ENCODE measurements around the gene SLC12A8.

Gene SLC12A8

GRCh38 chr3:125186261-125186787 lies 26.2 kb downstream of the SLC12A8 start:
- no peak for DNase-seq (ENCODE audit: low spot score)

- DNase-seq (ENCODE audit: low spot score): no peak
Measured at GRCh38 chr3:125185805-125186204, 26.7 kb downstream of the SLC12A8 start.

DNA sequence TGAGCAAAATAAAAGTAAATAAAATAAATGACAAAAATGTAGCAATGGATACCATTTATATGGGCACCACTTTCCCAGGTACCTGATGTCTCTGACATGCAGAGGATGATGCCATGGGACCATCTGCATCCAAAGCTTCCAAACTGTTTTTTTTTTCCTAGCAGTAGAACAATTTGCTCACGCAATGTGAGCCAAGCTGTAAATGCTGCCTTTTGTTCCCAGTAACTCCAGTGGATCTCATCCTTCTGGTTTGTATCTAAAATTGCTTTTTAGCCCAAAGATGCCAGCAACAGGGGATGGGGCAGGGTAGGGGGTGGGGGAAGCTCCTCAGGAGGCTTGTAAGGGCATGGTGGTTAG lies 32.7 kb downstream of the SLC12A8 start:
- DNase-seq (ENCODE audit: low spot score): no peak

- DNase-seq (ENCODE audit: low spot score): no peak
Measured at GRCh38 chr3:125179143-125179883, 33.2 kb downstream of the SLC12A8 start.

DNA sequence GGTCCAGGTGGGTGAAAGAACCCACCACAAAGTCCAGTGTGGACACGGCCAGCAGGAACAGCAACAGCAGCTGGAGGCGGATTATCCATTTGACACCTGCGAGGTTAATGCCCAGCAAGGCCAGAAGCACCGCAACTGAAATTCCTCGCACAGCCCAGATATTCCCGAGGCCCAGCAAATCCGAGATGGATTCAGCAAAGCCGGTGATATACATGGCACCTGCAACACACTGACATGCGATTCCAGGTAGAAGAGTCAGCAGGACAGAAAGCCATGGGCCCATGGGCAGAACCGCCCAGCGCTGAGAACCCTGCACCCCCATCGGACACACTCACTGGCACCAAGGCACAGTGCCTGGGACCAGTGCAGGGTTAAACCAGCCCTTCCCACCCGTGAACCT lies 34.8 kb downstream of the SLC12A8 start:
- DNase-seq (ENCODE audit: low spot score): no peak

- DNase-seq (ENCODE audit: low spot score): no peak
Measured at GRCh38 chr3:125175295-125176078, 37.1 kb downstream of the SLC12A8 start.

- no peak for DNase-seq (ENCODE audit: low spot score)
Measured at GRCh38 chr3:125172346-125172745, 40.2 kb downstream of the SLC12A8 start.

DNA sequence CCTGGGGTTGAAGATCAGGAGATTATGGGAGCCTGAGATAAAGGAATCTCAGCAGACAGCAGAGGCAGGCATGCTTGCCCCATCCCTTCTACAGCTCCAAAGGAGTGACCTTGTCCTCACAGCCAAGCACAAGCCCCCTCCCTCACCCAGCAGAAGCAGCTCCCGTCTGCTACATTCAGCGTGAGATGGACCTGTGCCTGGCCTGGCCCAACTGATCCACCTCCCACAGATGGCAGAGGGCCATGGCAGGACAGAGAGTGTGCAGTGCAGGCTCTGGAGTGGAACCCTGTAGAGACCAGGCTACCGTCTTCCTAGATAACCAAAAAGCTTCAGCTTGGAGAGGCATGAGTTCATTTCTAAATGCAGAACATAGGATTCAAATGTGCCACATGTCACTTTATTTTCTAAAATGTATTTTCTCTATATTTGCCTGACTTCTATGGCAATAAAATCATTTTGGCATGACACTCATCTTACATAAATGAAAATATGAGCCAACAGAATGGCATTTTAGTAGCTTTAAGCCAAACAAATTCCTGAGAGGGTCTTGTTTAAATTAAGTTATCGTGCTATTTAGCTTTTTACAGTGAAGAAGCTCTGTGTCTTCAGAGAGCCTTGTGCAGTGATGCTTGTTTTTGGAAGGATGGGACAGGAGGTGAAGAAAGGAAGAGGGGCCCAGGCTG lies 43.7 kb downstream of the SLC12A8 start:
- DNase-seq (ENCODE audit: low spot score): no peak

- DNase-seq (ENCODE audit: low spot score): no peak
Measured at GRCh38 chr3:125166599-125167136, 45.9 kb downstream of the SLC12A8 start.

- DNase-seq (ENCODE audit: low spot score): no peak
Measured at GRCh38 chr3:125165948-125166553, 46.5 kb downstream of the SLC12A8 start.

GRCh38 chr3:125165189-125165947 lies 47.2 kb downstream of the SLC12A8 start:
- no peak for DNase-seq (ENCODE audit: low spot score)

DNA sequence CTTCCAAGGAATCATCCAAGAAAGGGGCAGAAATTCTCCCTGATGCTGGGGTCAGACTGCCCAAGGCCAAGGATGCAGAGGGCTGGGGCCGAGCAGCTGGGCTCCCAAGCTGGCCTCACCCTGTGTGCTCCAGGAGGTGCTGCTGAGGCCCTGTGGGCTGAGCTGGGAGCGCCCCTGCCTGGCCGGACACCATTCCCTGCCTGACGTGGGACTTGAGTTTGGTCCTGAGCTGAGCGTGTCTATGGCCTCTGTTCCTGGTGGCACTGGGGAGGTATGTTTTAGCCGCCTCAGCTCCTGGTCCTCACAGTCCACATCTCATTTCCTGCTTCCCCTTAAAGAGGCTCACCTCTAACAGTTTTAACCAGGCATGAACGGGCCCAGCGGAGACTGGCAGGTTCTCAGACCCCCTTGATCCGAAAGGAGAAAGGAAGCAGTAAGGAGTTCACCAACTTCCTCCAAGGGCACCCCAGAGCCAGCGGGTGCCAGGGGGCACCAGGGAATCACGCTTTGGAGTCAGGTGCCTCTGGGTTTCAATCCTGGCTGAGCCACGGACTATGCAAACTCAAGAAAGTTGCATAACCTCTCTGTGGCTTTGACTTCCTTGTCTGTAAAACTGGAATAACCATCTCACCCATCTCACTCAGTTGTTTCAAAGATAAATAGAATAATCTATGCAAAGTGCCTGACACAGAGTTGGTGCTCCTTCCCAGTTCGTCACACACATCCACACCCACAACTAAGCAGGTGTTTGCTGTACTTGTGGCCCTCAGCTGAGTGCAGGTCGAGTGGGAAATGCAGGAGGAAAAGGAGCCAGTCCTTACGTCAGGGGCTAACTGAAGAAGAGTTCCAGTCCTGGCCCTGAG lies 48.6 kb downstream of the SLC12A8 start:
- DNase-seq (ENCODE audit: low spot score): no peak

GRCh38 chr3:125161607-125162219 lies 50.8 kb downstream of the SLC12A8 start:
- DNase-seq (ENCODE audit: low spot score): no peak

GRCh38 chr3:125160606-125161371 lies 51.8 kb downstream of the SLC12A8 start:
- no peak for DNase-seq (ENCODE audit: low spot score)

DNA sequence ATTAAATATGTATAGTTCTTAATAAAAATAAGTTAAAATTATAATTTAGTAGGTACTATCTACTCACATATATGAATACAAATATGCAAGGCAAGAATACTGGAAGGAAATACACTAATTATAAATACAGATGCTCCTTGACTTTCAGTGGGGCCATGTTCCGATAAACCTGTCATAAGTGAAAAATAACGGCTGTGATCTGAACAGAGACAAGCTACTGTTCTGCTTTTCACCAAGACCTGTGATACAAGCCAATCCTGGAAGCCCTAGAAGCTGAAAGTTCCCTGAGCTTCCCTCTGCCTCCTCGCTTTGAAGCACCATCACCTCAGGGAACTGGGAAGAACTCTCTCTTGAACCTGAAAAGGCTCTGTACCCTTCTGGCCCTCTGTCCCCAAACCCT lies 55.4 kb downstream of the SLC12A8 start:
- no peak for DNase-seq (ENCODE audit: low spot score)

DNA sequence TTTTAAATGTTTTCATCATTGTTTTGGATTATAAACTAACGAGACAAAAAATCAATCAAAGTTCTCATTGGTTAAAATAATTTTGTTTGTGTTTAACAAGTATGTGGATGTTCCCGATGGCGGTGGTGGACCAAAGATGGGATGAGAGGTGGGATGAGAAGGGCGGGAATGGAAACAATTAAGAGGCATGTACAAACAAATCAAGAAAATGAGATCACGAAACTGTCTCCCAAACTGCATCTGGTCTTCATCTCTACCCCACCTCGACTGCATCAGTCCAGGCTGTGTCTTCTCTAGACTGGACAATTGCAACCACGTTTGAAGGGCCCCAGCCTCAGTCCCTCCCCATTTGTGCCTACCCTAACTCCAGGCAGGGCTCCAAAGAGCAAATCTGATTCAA lies 56.1 kb downstream of the SLC12A8 start:
- no peak for DNase-seq (ENCODE audit: low spot score)

DNA sequence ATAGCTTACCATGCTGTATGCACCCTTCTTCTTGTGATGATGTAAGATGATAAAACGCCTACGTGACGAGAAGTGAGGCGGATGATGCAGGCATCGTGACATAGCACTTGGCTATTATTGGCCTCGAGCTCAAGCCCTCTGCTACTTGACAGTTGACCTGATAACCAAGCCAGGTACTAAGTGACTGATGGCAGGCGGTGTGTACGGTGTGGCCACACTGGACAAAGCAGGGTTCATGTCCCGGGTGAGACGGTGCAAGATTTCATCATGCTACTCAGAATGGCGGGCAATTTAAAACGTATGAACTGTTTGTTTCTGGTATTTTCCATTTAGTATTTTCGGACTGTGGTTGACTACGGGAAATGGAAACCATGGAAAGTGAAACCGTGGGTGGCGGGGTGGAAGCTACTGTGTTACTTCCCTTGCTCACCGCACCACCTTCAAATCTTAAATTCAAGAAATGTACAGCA lies 57.7 kb downstream of the SLC12A8 start:
- no peak for DNase-seq (ENCODE audit: low spot score)

- DNase-seq (ENCODE audit: low spot score): no peak
Measured at GRCh38 chr3:125154110-125154509, 58.4 kb downstream of the SLC12A8 start.

DNA sequence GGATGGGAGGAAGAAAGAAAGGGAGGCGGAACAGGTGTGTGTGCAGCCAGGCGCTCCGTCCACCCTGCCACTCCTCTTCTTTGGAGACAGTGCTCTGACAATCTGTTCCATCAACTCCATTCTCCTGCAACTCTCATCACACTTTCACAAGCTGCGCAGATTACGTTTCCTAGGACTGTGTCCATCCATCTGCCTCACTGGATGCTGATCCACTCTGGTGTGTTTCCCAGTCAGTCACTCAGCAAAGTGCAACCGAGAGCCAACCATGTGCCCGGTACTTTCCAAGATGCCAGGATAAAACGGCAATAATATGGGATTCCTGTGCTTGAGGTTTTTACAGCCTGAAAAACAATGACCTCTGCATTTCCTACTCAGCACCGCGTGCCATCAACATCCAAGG lies 59.6 kb downstream of the SLC12A8 start:
- DNase-seq (ENCODE audit: low spot score): no peak

All from RKO (cell line).